GM19328 (cell line): Measurements from ENCODE around the gene SPTB.

Experiments
- ATAC-seq: cut with Tn5 transposase; IDR thresholded peaks from one replicate; pipeline ENCODE4 v1.9.1; 2021; ENCODE audit warnings: mild to moderate bottlenecking, moderate library complexity; ENCODE audit not compliant: unreplicated experiment

SPTB gene

DNA sequence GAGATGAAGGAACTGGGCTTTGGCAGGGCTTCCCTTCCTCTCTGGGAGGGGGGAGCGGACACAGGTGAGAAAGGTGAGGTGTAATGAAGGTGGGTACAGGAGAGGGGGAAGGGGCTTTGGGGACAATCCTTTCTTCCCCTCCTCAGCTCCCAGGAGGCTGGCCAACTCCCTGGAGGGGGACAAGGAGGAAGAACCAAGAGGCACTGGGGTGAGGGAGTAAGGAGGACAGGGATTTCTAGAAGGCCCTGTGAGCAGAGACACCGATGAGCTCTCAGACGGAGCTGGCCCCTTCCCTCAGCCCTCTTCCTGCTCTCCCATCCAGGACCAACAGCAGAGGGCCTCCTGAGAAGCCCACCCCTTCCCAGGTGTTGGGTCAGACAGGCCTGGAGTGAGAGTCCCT is 122.1 kb downstream of the SPTB start:
- no peak for ATAC-seq

DNA sequence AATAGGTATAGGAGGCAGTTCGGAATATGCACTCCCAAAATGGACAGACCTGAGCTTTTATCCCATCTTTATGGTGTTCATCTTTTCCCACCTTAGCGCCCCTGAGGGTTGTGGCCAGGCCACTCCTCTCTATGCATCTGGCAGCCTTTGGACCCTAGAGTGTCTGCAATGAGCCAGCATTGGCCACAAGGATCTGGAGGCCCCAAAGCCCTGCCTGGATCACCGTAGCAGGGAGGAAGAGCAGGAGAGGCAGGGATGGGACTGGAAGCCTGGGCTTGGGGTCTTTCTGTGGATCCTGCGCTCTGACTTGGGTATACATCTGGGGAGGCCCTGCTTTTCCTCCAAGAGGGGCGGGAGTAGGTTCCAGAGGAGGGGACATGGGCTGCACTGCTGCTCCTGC is 123.0 kb downstream of the SPTB start:
- no peak for ATAC-seq

DNA sequence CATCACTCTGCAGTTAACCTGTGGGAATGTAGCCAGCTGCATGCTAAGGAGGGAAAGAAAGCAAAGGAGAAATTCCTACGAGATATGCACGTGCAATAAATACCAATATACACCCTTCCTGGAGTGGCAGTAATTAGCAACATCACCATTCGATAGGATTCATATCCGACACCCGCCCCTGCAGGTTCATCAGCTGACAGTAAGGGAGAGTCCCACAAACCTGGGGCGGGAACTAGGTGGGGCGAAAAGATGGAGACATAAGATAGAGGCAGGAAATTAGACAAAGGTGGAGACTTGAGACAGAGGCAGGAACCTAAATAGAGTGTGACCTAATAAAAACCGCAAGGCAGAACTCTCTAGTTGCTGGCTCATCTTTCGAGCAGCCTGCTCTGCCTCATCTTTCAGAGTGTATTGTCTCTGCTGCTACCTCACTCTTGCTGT is 123.9 kb downstream of the SPTB start:
- no peak for ATAC-seq

DNA sequence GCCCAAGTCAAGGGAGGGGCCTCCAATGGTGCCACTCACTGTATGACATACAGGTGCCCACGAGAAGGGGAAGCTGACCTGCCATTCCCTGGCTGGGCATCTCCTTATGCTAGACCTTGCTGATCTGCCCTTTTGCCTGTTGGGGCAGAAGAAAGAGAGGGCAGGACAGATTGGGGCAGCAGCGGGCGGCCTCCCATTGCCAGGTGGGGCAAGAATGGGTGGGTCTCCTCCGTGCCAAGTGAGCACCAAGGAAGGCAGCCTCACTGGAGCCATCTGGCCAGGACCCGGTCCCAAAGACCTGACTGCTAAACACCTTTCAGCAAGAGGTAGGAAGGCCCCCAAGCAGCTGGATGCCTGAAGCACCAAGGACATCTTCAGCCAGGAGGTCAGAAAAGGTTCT is 125.0 kb downstream of the SPTB start:
- ATAC-seq, result no peak

DNA sequence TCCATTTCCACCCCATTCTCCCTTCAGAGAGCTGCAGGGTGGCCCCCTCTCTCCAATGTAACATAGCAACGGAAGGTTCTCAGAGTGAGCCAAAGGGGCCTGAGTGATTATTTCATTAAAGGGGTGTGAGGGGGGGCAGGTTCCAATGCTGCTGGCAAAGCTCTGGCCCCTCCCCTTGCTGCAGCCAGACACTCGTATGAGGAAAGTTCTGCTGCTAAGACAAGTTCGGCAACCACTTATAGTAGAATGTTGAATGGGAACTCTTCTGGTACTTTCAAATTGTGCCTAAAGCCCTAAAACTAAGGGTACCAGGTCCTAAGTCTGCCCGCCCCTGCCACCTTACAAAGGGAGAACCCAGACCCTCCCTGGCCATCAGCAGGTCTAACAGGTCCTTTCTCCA is 125.7 kb downstream of the SPTB start:
- no peak for ATAC-seq

DNA sequence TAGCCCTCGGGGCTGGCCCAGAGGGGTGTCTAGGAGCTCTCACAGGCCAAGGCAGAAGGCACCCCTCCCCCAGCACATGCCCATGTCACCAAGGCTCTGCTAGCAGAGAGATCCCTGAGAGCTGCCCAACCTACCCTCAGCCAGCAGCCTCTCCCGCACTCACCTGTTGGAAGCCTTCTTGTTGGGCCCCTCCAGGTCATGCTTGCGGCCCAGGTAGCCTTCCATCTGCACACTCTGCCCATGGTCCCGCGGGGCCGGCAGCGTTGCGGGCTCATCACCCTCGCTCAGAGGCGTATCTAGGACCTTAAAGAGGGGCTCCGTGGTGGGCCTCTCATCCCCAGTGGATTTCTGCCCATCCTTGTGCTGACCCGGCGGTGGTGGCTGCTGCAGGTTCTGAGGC is 126.3 kb downstream of the SPTB start:
- no peak for ATAC-seq

DNA sequence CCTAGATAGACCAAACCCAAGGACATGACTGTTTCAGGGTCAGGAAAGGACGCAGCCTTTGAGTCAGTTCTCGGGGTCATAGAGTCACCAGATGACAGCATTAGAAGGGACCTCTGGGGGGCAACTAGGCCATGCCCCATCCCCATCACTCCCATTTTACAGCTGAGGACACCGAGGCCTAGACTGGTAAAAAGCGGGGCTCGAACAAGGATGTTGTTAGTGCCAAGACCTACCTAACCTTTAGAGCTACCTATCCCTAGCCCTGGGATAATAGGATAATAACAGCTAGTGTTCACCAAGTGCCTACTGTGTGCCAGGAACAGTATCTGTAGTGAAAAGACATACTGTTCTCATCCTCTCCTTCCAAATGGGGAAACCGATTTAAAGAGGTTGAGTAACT is 126.8 kb downstream of the SPTB start:
- ATAC-seq, result no peak

DNA sequence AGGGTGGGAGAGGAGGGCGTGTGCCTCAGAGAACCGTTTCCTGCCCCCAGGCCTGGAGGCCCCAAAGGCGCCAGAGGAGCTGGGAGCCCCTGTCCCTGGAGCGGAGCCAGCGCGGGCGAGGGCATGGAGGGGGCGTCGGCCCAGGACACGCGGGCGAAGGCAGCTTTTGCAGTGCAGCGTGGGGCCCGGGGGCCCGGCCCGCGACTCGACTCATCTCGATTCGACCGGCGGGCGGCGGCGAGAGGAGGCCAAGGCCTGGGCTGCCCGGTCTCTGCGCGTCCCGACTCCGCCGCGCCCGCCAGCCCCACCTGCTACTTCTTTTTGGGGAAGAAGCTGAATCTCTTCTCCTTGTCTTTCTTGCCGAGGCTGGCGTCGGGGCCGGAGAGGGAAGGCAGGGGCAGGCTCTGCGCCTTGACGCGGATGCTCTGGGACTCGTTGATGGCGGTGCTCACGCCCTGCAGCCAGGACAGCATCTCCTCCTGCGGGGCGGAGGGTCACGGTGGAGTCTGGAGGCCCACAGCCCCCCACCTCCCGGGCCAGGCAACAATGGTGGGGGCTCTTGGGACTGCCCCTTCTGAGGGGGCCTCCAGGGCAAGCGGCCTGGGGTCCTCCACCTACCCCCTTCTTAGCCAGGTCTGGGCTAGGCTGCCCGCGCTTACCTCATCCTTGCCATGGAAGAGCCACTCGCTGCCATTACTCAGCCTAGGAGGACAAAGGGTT is 130.6 kb downstream of the SPTB start:
- no peak for ATAC-seq

DNA sequence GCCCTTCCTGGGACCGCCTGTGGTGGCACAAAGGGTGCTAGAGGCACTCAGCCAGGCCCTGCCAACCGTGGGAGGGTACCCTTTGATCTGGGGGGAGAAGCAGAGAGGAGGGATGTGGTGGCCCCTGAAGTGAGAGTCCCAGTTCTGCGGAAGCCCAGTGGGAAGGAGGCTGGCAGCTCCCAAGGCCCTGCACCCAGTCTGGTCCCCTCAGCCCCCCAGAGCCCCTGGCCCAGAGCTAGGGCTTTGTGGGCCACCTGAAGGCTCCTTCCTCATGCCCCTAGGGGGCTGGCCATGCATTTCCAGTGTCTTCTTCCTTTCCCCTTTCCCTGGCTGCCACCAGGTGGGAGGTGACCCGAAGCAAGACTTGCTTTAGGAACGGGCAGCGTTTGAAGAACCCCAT is 131.2 kb downstream of the SPTB start:
- no peak for ATAC-seq

DNA sequence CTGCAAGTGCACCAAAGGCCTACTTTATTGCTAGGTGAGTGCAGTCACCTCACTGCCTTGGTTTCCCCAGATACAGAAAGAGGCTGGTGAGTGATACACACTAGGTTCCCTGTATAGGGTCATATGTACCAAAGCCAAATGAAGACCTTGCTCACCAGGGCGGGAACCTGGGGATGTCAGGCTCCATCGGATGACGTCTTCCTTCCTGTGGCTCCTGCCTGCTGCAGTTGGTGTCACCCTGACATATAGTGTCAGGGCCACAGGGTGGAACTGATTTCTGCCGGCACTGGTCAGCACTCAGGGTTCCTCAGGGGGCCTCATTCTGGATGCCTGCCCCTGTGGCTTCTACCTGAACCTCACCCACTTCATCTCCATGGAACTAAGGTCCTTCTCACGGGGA is 132.4 kb downstream of the SPTB start:
- ATAC-seq, result no peak

DNA sequence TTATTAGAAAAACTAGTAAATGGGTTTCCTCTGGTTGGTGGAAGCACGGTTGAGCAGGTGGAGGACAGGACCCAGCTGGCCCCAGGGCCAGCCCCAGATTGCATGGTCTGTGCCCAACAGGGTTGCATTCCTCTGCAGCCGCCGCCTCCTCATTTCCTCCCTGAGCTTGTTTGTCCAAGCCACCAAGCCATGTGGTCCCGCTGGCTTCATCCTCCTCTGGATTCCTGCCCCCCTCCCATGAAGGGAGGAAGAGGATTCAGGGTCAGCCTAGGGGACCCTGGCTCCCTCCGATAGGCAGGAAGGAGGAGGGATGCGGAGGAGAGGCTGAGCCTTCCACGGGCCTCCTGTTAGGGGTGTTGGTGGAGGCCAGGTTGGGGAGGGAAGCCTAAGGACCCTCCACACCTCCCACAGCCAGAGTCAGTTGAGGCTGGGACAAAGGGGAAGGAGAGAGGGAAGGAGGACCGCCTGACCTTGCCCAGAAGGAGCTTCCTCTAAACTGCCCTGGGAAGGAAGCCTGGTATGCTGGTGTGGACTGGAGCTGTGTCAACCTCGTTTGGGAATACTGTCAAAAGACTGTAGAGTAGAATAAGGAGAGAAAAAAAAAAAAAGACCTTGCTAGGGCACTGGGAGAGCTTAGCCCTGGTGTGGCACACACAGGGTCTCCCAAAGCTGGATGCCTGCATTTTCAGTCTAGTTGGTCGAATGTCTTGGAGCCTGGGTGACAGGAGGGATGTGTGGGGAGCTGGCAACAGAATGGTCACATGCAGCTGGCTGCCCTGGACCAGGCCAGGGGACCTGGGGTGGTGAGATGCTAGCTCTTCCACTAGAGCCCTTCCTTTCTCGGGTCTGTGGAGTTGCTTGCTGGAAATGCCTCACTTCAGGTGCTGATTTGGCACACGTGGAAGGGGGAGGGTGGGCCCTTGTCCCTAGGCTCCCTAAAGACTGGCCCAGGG is 133.1 kb downstream of the SPTB start:
- no peak for ATAC-seq

DNA sequence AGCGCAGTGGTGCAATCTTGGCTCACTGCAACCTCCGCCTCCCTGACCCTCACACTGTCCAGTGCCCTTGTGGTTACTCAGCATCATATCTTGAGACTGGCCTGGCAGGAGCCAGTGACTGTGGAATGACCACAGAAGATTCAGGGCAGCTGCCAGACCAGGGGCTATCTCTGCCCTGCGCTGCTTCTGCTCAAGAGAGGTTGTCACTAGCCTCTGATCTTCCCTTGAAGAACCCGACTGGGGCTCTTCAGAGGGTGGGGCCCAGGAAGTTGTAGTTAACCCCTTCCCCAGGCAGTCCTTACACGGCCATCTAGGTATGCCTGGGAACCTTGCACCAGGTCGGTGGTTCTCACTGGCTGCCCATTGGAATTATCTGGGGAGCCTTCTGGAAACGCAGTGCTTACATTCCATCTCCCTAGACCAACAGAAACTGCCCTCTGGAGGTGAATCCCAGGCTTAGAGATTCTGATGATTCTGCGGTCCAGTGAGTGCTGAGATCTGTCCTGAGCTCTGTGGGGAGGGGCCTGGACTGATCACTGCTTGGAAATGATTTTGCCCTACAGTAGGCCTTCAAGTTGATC is 134.1 kb downstream of the SPTB start:
- ATAC-seq, result no peak

DNA sequence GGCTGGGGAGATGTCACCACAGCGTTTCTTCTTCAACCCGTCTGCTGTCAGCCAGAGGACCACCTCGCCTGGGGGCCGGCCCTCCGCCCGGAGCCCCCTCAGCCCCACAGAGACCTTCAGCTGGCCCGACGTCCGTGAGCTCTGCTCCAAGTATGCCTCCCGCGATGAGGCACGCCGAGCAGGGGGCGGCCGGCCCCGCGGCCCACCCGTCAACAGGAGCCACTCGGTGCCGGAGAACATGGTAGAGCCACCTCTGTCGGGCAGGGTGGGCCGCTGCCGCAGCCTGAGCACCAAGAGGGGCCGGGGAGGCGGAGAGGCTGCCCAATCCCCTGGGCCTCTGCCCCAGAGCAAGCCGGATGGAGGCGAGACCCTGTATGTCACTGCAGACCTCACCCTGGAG is 136.6 kb downstream of the SPTB start:
- ATAC-seq, result no peak

DNA sequence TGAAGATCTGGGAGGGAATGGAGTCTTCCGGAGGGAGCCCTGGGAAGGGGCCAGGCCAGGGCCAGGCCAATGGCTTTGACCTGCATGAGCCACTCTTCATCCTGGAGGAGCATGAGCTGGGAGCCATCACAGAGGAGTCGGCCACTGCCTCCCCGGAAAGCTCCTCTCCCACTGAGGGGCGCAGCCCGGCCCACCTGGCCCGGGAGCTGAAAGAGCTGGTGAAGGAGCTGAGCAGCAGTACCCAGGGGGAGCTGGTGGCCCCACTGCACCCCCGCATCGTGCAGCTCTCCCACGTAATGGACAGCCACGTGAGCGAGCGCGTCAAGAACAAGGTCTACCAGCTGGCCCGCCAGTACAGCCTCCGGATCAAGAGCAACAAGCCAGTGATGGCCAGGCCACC is 137.7 kb downstream of the SPTB start:
- ATAC-seq, result no peak

DNA sequence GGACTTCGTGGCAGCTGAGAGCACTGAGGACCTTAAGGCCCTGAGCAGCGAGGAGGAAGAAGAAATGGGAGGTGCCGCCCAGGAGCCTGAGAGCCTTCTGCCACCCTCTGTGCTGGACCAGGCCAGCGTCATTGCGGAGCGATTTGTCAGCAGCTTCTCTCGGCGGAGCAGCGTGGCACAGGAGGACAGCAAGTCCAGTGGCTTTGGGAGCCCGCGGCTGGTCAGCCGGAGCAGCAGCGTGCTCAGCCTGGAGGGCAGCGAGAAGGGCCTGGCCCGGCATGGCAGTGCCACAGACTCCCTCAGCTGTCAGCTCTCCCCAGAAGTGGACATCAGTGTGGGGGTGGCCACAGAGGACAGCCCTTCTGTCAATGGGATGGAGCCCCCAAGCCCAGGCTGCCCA is 138.5 kb downstream of the SPTB start:
- ATAC-seq, result no peak

DNA sequence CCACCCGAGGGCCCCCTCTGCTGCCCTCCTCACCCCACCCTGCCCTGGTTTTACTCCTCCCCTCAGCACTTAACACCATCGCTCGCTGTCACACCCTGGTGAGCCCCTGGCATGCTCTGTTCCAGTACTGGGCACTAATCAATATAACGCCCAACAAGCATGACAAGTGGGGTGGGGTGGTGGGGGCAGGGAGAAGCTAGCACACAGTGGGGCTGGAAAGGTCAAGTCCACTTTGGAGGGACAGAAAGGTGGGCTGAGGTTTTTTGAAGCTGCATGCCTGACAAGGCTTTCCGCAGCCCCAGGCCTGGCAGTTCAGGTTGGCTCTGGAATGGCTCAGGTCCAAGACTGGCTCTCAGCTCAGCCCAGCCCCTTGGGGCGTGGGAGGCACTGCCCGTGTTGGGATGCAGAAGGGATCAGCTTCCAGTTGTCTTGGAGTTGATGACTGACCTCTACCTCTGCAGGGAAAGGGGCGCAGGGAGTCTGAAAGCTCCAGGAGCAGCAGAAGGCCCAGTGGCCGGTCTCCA is 141.4 kb downstream of the SPTB start:
- ATAC-seq, result no peak

DNA sequence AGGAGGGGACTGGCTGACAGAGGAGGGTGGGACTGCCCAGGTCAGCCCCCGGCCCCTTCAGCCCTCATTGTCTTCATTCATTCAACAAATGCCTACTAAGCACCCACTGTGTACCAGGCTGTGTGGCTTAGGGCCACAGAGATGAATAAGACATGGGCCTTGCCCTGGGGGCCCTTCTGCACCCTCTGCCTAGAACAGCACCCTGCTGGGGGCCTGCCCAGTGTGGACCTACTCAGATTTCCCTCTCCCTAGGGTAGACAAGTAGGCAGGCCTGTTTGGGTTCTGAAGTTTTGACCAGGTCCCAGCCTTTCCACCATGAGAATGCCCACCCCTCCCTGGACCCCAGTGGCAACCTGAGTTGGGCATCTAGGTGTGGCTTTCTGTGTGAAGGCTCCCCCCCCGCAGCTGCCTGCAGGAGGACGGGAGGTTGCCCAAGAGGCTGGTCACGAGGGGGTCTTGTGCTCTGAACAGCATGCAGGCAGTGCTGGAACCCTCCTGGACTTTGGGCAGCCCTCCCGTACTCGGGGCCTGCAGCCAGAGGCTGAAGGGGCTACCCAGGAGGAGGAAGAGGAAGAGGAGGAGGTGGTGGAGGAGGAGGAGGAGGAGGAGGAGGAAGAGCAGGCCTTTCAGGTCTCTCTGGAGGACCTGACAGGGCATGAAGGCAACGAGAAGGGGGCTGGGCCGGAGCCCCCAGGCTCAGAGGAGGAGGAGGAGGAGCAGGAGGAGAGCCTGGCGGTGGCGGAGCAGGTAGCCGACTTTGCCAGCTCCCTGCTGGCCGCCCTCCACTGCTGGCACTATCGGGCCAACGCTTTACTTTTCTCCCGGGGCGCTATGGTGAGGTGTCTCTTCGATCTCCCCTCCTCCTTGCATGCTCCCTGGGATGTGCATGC is 142.1 kb downstream of the SPTB start:
- no peak for ATAC-seq

DNA sequence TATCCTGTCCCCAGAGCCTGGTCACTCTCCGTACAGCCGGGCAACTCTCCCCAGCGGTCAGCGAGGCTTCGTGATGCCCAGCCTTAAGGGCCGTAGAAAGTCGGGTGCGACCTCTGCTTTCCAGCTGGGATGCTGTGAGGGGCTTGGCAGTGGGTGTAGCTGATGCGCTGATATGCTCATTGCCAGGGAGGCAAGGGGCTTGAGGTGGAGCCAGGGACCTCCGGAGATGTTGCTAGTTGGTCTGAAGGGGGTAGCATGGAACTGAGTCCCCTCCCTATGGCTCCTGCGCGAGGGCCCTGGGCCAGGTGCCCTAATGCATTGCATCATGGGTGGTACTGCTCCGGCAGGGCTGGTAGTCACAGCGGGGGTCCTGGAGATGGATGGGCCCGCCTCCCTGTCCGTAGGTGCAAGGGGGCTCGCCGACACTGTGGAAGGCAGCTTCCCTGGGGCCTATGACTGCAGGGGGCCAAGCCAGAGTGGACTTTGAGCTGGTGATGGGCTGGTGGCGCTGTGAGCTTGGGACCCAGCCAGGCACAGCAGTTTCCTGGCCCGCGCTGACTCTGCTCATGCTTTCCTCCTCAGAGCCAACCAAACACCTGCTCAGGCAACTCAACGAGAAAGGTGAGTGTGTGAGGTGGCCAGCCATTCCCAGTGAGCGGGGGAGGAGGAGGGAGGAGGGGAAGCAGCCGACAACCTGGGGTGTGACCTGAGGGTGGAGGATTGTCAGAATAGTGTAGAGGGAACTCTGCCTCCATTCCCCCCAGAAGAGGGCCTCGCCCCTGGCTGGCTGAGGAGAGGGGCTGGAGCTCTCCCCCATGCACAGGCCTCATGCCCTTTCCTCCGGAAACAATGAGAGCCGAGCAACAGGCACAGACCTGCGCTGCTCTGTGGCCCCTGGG is 143.2 kb downstream of the SPTB start:
- no peak for ATAC-seq

DNA sequence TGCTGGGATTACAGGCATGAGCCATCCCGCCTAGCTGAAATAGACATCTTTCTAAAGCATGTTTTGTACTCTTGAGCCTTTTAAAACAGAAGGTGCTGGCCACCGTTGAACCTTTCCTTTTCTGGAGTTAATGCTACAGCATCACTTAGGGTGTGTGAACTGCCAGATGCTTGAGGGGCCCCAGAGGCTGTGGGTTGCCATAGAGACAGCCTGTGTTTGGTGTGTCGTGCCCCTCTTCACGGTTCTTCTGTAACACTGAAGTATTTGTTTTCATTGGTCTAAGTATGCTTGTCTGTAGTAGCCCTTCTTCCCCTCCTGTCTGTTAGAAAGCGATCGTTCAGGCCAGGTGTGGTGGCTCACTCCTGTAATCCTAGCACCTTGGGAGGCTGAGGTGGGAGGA is 144.7 kb downstream of the SPTB start:
- ATAC-seq, result no peak

DNA sequence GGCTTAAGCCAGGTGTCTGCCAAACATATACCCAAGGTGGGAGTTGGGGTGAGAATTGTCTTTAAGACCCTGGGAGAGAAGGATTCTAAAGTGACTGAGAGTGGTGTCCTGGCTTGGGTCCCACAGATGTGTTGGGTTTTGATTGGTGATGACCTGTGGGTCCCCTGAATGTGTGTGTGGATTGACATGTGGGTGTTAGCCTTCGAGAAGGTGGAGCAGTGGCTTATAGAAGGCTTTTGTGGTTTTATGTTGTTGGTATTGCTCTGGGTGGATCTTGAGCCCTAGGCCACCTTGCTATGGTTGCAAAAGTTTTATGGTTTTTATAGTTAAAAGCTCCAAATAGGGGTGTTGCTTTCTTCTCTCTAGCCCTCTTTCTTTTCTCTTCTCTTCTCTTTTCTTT is 145.8 kb downstream of the SPTB start:
- ATAC-seq, result no peak
